Measurements from ENCODE around the gene FOXL3. TPM values are rescaled to one million over a fixed set of nuclear protein-coding genes. Genes with fewer than 3 reads are reported as not detected.

FOXL3 gene
- total RNA-seq, 6 experiments from 2014 or later: not detected

GRCh38 chr7:303884-304573, 14.1 kb downstream of the FOXL3 start:
- Mint-ChIP-seq H3K9me3 (peaks cover 14% of the 10 kb centered on the region), H3K4me1 (ENCODE audit: low read depth) (no peaks in the 10 kb centered on the region), H3K36me3 (ENCODE audit: low read depth) (peaks cover 4% of the 10 kb centered on the region; the same call in 1 of the 2 replicates), H3K27me3 (ENCODE audit: insufficient read depth) (peaks cover 12% of the 10 kb centered on the region), H3K27ac (no peak overlapping the region), H3K4me3 (no peak overlapping the region)
- TF ChIP-seq CTCF (IDR thresholded peaks at IDR 0.05): no peak
- DNase-seq: no peak

GRCh38 chr7:304574-305409, 14.8 kb downstream of the FOXL3 start:
- Mint-ChIP-seq H3K9me3 (peaks cover 14% of the 10 kb centered on the region), H3K4me3 (no peak overlapping the region), H3K27me3 (ENCODE audit: insufficient read depth) (peaks cover 18% of the 10 kb centered on the region), H3K27ac (no peak overlapping the region), H3K36me3 (ENCODE audit: low read depth) (peaks cover 4% of the 10 kb centered on the region; the same call in 1 of the 2 replicates), H3K4me1 (ENCODE audit: low read depth) (no peaks in the 10 kb centered on the region)
- no peak for TF ChIP-seq CTCF (IDR thresholded peaks at IDR 0.05)
- no peak for DNase-seq

GRCh38 chr7:305410-306151, 15.6 kb downstream of the FOXL3 start:
- H3K36me3 Mint-ChIP-seq (ENCODE audit: low read depth): peaks cover 4% of the 10 kb centered on the region; the same call in 1 of the 2 replicates
- H3K27me3 Mint-ChIP-seq (ENCODE audit: insufficient read depth): peaks cover 22% of the 10 kb centered on the region
- no peak for TF ChIP-seq CTCF (IDR thresholded peaks at IDR 0.05)
- DNase-seq: no peak
- H3K27ac Mint-ChIP-seq: no peak overlapping the region
- no peak overlapping the region for H3K4me3 Mint-ChIP-seq
- H3K9me3 Mint-ChIP-seq: peaks cover 14% of the 10 kb centered on the region
- no peaks in the 10 kb centered on the region for H3K4me1 Mint-ChIP-seq (ENCODE audit: low read depth)

- no peak for DNase-seq
- no peak for TF ChIP-seq CTCF (IDR thresholded peaks at IDR 0.05)
- peaks cover 14% of the 10 kb centered on the region for H3K9me3 Mint-ChIP-seq
- peaks cover 4% of the 10 kb centered on the region; the same call in 1 of the 2 replicates for H3K36me3 Mint-ChIP-seq (ENCODE audit: low read depth)
- H3K4me3 Mint-ChIP-seq: no peak overlapping the region
- H3K27ac Mint-ChIP-seq: no peak overlapping the region
- peaks cover 26% of the 10 kb centered on the region for H3K27me3 Mint-ChIP-seq (ENCODE audit: insufficient read depth)
- H3K4me1 Mint-ChIP-seq (ENCODE audit: low read depth): no peaks in the 10 kb centered on the region
Measured at GRCh38 chr7:307970-308369, 18.0 kb downstream of the FOXL3 start.

GRCh38 chr7:309586-310228, 19.7 kb downstream of the FOXL3 start:
- DNase-seq: no peak
- Mint-ChIP-seq H3K36me3 (ENCODE audit: low read depth) (peaks cover under 1% of the 10 kb centered on the region; the same call in 1 of the 2 replicates), H3K4me3 (no peak overlapping the region), H3K27me3 (ENCODE audit: insufficient read depth) (peaks cover 36% of the 10 kb centered on the region), H3K4me1 (ENCODE audit: low read depth) (no peaks in the 10 kb centered on the region), H3K9me3 (peaks cover 14% of the 10 kb centered on the region), H3K27ac (no peak overlapping the region)
- no peak for TF ChIP-seq CTCF (IDR thresholded peaks at IDR 0.05)
